Esophagus squamous epithelium (tissue), 5 donors: Measurements from ENCODE around the gene MEGF6. TPM values are rescaled to one million over a fixed set of nuclear protein-coding genes. Genes with fewer than 3 reads are reported as not detected.

Source experiments
- DNase-seq: peaks from one replicate; lab custom pipeline; 2025; lab: John Stamatoyannopoulos, UW
- H3K27ac ChIP-seq, 4 donors: fragments of 200-600 bp; sonication (generic); one replicate each; pipeline ENCODE4 v1.5.1; 2016 to 2019; ENCODE audit warnings: mild to moderate bottlenecking in 1 of 4
- H3K27me3 ChIP-seq, 4 donors: fragments of 200-600 bp; sonication (generic); 1 replicate in 3 of 4; 2 replicates in 1 of 4; pipeline versions ENCODE4 v1.5.1 to v1.6.0; 2017 to 2021; ENCODE audit warnings: antibody characterized with exemption in 1 of 4
- H3K36me3 ChIP-seq, 3 donors: fragments of 200-600 bp; sonication (generic); one replicate each; pipeline ENCODE4 v1.5.1; 2016 to 2019
- H3K4me1 ChIP-seq, 3 donors: fragments of 200-600 bp; sonication (generic); one replicate each; pipeline ENCODE4 v1.5.1; 2017 to 2019
- H3K4me3 ChIP-seq, 4 donors: fragments of 200-600 bp; sonication (generic); 1 replicate in 3 of 4; 2 replicates in 1 of 4; pipeline ENCODE4 v1.5.1; 2016 to 2019; ENCODE audit warnings: mild to moderate bottlenecking in 2 of 4, moderate library complexity in 1 of 4
- H3K9me3 ChIP-seq, 3 donors: fragments of 200-600 bp; sonication (generic); one replicate each; pipeline ENCODE4 v1.5.1; 2016 to 2019
- POLR2A ChIP-seq, 4 donors: fragments of 450-650 bp; IDR thresholded peaks; one replicate each; pipeline ENCODE4 v1.6.1; 2017; ENCODE audit warnings: antibody characterized with exemption in 4 of 4, mild to moderate bottlenecking in 4 of 4, moderate library complexity in 3 of 4
- WGBS, 2 donors: methylation state at CpG; one replicate each; pipeline ENCODE4 v1.1.5; 2018; 5-methylcytosine and 5-hydroxymethylcytosine counted together
- intact Hi-C: fragments of 100-400 bp; cut with DNase I; formaldehyde crosslinking; loops from one replicate; pipeline ENCODE4 v1.15.0; 2022
- total RNA-seq, 4 donors: library from RNA; depleted of rRNA; stranded (reverse); fragments of >200 nt; gene quantifications; one replicate each; pipeline ENCODE4 v1.1.0, GENCODE V29; 2016
- TF ChIP-seq, protein P1 (sequence below), 6 experiments: fragments of 450-650 bp in 4 of 6; fragments of 200-600 bp in 2 of 6; sonication (generic) in 2 of 6; IDR thresholded peaks; one replicate each; pipeline ENCODE4 v1.5.1; 2016 to 2019; ENCODE audit warnings: antibody characterized with exemption in 6 of 6, mild to moderate bottlenecking in 4 of 6, moderate library complexity in 4 of 6
- donor health status: DM: yes; HTN: yes; CAD: no.

The MEGF6 gene
- total RNA-seq, 4 donors from 2014 or later: 8.8 to 27.1 (median 16.8) TPM

DNA sequence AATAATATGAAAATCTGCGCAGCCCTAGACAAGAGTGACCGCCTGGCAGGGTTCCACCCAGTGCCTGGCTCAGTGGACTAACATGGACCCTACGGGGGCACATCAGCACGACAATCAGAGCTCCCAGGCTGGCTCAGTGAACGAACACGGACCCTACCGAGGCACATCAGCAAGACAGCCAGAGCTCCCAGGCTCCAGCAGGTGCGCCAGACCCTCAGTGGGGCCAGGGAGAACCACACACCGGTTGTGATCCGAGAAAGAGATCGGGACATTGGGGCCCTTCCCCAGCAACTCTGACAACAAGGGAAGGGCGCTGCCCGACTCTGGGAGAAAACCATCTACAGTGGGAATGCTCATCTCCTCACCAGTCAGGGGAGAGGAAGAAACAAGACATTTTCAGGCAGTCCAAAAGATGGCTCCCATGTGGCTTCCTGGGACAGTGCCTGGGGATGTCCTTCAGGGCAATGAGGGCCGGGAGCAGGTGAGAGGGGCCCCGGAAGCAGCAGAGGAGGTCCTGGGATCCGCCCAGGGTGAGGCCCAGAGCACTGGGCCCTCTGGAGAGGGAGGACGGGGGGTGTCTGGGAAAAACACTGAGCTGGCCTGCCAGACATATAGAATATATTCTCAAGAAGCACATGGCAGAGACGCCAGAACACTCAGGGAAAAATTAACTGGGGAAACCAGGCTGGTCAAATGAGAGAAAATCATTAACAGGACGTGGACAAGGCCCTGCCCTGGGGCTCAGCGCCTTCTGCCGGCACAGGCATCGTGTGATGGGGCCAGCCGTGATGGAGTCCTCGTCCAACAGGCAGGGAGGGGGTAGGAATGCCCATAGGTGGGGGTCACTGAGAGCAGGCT lies 152.0 kb downstream of the MEGF6 start:
- no peak for DNase-seq
- peaks cover 0 to 6% (median 0%) of the 10 kb centered on the region in 3 donors for H3K36me3 ChIP-seq
- H3K27ac ChIP-seq: peak overlapping the region; percentile 81 to 84 (median 82)
- peaks cover 0 to 15% (median 0%) of the 10 kb centered on the region in 4 donors for H3K27me3 ChIP-seq
- 47 to 64% methylated on average over 16 to 17 of the region's 24 CpGs for WGBS, 2 donors
- intact Hi-C loops: no loop called here
- no peaks in the 10 kb centered on the region for H3K9me3 ChIP-seq
- TF ChIP-seq POLR2A (IDR thresholded peaks at IDR 0.05): no peak
- TF ChIP-seq, protein P1, sequence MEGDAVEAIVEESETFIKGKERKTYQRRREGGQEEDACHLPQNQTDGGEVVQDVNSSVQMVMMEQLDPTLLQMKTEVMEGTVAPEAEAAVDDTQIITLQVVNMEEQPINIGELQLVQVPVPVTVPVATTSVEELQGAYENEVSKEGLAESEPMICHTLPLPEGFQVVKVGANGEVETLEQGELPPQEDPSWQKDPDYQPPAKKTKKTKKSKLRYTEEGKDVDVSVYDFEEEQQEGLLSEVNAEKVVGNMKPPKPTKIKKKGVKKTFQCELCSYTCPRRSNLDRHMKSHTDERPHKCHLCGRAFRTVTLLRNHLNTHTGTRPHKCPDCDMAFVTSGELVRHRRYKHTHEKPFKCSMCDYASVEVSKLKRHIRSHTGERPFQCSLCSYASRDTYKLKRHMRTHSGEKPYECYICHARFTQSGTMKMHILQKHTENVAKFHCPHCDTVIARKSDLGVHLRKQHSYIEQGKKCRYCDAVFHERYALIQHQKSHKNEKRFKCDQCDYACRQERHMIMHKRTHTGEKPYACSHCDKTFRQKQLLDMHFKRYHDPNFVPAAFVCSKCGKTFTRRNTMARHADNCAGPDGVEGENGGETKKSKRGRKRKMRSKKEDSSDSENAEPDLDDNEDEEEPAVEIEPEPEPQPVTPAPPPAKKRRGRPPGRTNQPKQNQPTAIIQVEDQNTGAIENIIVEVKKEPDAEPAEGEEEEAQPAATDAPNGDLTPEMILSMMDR (IDR thresholded peaks at IDR 0.05): no peak
- no peak overlapping the region for H3K4me3 ChIP-seq
- peaks cover 51 to 98% (median 60%) of the 10 kb centered on the region in 3 donors for H3K4me1 ChIP-seq

- Histone ChIP-seq H3K4me1 (peaks cover 55 to 98% (median 61%) of the 10 kb centered on the region in 3 donors), H3K36me3 (peaks cover 0 to 6% (median 0%) of the 10 kb centered on the region in 3 donors), H3K27ac (peak overlapping the region; percentile 9 to 84 (median 82)), H3K9me3 (no peaks in the 10 kb centered on the region), H3K27me3 (peaks cover 0 to 26% (median 2%) of the 10 kb centered on the region in 4 donors), H3K4me3 (no peak overlapping the region)
- intact Hi-C loops: no loop called here
- no peak for DNase-seq
- TF ChIP-seq POLR2A (IDR thresholded peaks at IDR 0.05): no peak
- TF ChIP-seq, protein P1 (IDR thresholded peaks at IDR 0.05): no peak
- WGBS, 2 donors: 27 to 29% methylated on average over 1 to 9 of the region's 18 CpGs
These were observed 153.1 kb downstream of the MEGF6 start for GRCh38 chr1:3457910-3458883.

- DNase-seq: no peak
- no peak for TF ChIP-seq POLR2A (IDR thresholded peaks at IDR 0.05)
- TF ChIP-seq, protein P1 (IDR thresholded peaks at IDR 0.05): no peak
- WGBS, 2 donors: 64 to 85% methylated on average over 14 to 22 of the region's 29 CpGs
These were observed 154.1 kb downstream of the MEGF6 start for GRCh38 chr1:3456964-3457909.

GRCh38 chr1:3456449-3456963 lies 154.8 kb downstream of the MEGF6 start:
- H3K27me3 ChIP-seq: peaks cover 0 to 42% (median 2%) of the 10 kb centered on the region in 4 donors
- H3K4me3 ChIP-seq: no peak overlapping the region
- WGBS, 2 donors: 63 to 66% methylated on average over 3 to 4 of the region's 12 CpGs
- TF ChIP-seq, protein P1 (IDR thresholded peaks at IDR 0.05): no peak
- TF ChIP-seq POLR2A (IDR thresholded peaks at IDR 0.05): no peak
- H3K27ac ChIP-seq: no peak overlapping the region
- DNase-seq: no peak
- no peaks in the 10 kb centered on the region for H3K36me3 ChIP-seq
- no peaks in the 10 kb centered on the region for H3K9me3 ChIP-seq
- intact Hi-C loops: no loop called here
- H3K4me1 ChIP-seq: peaks cover 54 to 88% (median 59%) of the 10 kb centered on the region in 3 donors

More at GRCh38 chr1:3456964-3457909, 154.1 kb downstream of the MEGF6 start:
- H3K4me3 ChIP-seq: no peak overlapping the region
- H3K4me1 ChIP-seq: peaks cover 55 to 95% (median 61%) of the 10 kb centered on the region in 3 donors
- intact Hi-C loops: no loop called here
- H3K36me3 ChIP-seq: no peaks in the 10 kb centered on the region
- no peaks in the 10 kb centered on the region for H3K9me3 ChIP-seq
- peaks cover 0 to 35% (median 2%) of the 10 kb centered on the region in 4 donors for H3K27me3 ChIP-seq
- peak overlapping the region; percentile 9 to 84 (median 82) for H3K27ac ChIP-seq
